Muscle layer of duodenum (tissue), 2 donors: Measurements from ENCODE around the gene DUOX1.

ENCODE experiments used
- H3K27ac ChIP-seq: one replicate; pipeline ENCODE4 v1.7.0; 2013; ENCODE audit warnings: mild to moderate bottlenecking, low read length
- H3K27me3 ChIP-seq: one replicate; pipeline ENCODE4 v1.7.0; 2013; ENCODE audit warnings: low read depth, mild to moderate bottlenecking, control low read depth, low read length
- H3K36me3 ChIP-seq, 2 donors: one replicate each; pipeline ENCODE4 v1.7.0; 2013; ENCODE audit warnings: low read length in 2 of 2, control low read depth in 1 of 2, mild to moderate bottlenecking in 1 of 2; ENCODE audit not compliant: insufficient read depth in 2 of 2, control insufficient read depth in 1 of 2
- H3K4me1 ChIP-seq, 2 donors: one replicate each; pipeline ENCODE4 v1.7.0; 2013; ENCODE audit warnings: low read length in 2 of 2, mild to moderate bottlenecking in 2 of 2, control low read depth in 1 of 2, moderate library complexity in 1 of 2; ENCODE audit not compliant: insufficient read depth in 2 of 2, control insufficient read depth in 1 of 2
- H3K4me3 ChIP-seq, 2 donors: one replicate each; pipeline ENCODE4 v1.7.0; 2013; ENCODE audit warnings: low read length in 2 of 2, low read depth in 1 of 2, mild to moderate bottlenecking in 1 of 2
- H3K9me3 ChIP-seq, 2 donors: one replicate each; pipeline ENCODE4 v1.7.0; 2013; ENCODE audit warnings: low read length in 2 of 2, control low read depth in 1 of 2, mild to moderate bottlenecking in 1 of 2; ENCODE audit not compliant: control insufficient read depth in 1 of 2
- donor health status: healthy.

The DUOX1 gene

DNA sequence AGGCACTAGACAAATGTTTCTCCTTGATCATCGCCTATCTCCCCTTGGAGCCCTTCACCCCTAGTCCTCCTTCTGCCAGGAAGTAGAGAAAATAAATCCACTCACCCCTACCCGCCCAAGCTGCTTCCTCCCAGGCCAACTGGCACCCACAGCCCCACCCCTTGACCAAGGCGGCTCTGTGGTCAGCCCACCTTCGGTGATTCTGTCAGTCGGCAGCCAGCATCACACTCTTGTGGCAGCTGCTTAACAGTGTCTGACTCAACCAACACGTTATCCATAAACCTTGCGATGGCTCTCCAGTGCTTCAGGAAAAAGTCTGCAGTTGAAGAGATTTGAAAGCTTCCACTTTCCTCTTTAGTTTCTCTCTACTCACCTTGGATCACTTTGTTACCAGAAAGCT lies 50.4 kb downstream of the DUOX1 start:
- Histone ChIP-seq H3K27ac (no peak overlapping the region), H3K27me3 (no peaks in the 10 kb centered on the region), H3K4me3 (no peak overlapping the region), H3K36me3 (peaks cover under 1 to 4% of the 10 kb centered on the region in 2 donors), H3K9me3 (no peaks in the 10 kb centered on the region), H3K4me1 (no peaks in the 10 kb centered on the region)

DNA sequence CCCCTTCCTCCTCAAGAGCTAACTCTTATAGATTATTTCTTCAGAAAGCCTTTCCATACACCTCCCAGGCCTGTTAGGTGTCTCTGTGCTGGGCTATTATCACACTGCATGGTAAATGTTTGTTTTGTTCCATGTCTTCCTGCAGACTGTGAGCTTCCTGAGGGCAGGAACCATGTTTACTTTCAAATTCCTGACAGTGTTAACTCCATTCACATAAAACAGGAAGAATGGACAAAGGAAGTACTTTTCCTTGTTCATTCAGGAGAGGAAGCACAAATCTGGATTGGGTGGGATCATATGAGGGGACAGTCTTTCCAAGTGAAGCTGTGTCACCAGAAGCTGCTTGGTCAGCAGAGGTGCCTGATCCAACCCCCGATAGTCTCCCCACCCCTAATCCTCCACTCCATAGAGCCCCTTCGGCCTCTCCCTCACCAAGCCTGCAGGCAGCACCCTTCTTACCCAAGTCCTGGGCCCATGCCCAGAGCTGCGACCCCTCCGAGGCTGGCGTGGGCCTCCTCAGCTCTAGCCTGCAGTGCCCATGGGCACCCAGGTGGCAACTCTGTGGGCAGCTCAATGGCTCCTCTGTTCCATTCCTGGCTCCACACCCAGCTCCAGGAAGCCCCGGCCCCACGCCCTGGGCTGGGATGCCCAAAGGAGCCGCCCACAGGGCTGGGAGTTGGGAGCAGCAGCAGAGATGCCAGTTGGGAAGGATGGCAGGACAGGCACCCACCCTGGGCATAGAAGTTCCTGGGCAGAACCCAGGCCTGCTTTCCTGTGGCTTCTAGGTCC lies 51.0 kb downstream of the DUOX1 start:
- Histone ChIP-seq H3K27ac (no peak overlapping the region), H3K9me3 (no peaks in the 10 kb centered on the region), H3K4me3 (no peak overlapping the region), H3K4me1 (no peaks in the 10 kb centered on the region), H3K36me3 (peaks cover 0 to 4% of the 10 kb centered on the region in 2 donors), H3K27me3 (no peaks in the 10 kb centered on the region)

DNA sequence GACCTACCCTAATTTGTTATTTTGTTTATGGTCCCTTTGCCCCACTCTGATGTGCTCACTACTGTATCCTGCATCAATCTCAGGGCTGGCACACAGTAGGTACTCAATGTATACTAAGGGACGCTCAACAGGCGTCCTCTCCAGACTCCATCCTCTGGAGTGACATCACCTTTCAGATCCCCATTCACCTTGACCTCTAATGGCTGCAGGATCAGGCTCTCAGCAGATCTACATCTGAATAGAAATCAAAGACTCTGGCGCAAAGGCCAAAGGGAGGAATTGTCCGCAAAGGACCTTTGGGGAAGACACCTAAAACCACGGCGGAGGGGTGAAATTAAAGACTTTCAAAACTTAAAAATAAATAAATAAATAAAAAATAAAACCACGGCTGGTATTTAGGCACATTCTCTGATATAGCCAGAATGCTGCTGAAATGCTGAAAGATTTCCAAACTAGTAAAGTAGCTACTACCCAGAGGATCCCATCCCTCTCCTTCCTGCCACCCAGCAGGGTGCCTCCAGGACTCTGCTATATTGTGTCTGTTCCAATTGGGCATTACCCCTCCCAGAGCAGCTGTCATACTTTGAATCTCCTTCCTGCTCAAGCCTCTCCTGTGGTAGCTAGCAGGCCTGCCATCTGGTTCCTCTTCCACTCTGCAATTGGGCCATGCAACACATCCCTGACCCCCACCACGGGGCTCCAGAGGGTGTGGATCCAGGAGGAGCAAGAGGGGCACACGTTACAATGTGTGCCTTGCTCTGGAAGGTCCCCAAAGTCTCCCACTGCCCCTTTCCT lies 51.9 kb downstream of the DUOX1 start:
- Histone ChIP-seq H3K4me1 (peaks cover 0 to 3% of the 10 kb centered on the region in 2 donors), H3K27ac (no peak overlapping the region), H3K36me3 (no peaks in the 10 kb centered on the region), H3K4me3 (no peak overlapping the region), H3K27me3 (no peaks in the 10 kb centered on the region), H3K9me3 (no peaks in the 10 kb centered on the region)

DNA sequence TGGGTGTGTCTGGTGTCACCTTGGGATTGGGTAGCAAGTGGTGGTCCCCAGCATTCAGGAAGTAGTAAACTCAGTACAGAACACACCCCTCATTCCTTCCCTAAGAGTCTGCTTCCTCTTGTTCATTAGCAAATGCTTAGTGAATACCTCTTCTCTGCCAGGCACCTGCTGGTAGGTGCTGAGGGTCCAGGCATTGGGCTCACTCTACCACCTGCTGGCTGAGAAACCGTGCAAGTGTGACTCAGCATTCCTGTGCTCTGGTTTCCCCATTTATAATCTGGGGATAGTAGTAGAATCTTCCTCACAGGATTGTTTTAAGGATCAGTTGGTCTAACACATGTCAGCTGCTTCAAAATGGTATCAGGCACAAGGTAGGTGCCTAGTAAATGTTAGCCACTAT lies 53.2 kb downstream of the DUOX1 start:
- H3K27me3 ChIP-seq, result no peaks in the 10 kb centered on the region
- H3K36me3 ChIP-seq, result no peaks in the 10 kb centered on the region
- no peak overlapping the region for H3K4me3 ChIP-seq
- no peaks in the 10 kb centered on the region for H3K9me3 ChIP-seq
- no peak overlapping the region for H3K27ac ChIP-seq
- peaks cover 0 to 6% of the 10 kb centered on the region in 2 donors for H3K4me1 ChIP-seq

DNA sequence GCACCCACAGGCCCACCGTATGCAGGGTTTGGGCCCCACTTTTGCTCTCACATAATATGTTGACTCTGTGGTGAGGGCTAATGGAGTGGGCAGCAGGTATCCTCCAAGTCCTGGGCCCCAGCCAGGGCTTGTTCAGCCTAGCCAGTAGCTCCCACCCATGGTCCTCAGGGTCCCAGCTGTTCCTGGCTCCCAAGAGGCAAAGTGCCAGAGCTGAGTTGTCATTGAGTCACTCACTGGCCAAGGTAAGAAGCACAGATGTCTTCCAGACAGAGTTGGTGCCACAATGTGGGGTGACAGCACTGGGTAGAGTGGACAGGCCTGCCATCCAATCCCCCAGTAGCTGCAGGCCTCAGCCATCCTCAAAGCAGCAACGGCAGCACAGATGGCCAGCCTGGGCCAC lies 53.7 kb downstream of the DUOX1 start:
- H3K27ac ChIP-seq, result no peak overlapping the region
- no peaks in the 10 kb centered on the region for H3K9me3 ChIP-seq
- peaks cover 0 to 6% of the 10 kb centered on the region in 2 donors for H3K4me1 ChIP-seq

DNA sequence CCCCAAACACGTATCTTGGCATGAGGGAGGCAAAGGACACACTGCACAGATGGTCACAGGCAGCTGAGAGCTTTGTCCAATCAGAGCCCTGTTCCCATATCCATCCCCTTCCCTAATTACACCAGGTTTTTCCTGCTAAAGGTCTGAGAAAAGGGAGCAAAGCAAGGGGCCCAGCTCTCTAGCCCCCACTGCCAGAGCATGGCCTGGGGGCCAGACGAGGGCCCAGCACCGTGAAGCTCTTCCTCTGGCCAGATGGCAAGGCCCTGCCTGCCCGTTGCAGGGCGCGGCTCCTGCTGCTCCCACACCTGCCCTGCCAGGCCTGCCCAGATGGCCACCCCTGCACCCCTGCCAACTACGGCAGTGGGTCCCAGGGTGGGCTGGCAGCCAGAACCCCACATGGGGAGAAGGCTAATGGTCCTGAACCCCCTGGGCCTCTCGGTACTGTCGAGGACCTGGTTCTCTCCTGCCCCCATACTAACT lies 54.8 kb downstream of the DUOX1 start:
- no peaks in the 10 kb centered on the region for H3K9me3 ChIP-seq
- H3K4me3 ChIP-seq, result no peak overlapping the region
- no peaks in the 10 kb centered on the region for H3K36me3 ChIP-seq
- no peaks in the 10 kb centered on the region for H3K27me3 ChIP-seq
- peaks cover 0 to 6% of the 10 kb centered on the region in 2 donors for H3K4me1 ChIP-seq
- no peak overlapping the region for H3K27ac ChIP-seq

More for the DNA sequence above, 53.7 kb downstream of the DUOX1 start:
- no peaks in the 10 kb centered on the region for H3K36me3 ChIP-seq
- H3K27me3 ChIP-seq, result no peaks in the 10 kb centered on the region
- H3K4me3 ChIP-seq, result no peak overlapping the region

DNA sequence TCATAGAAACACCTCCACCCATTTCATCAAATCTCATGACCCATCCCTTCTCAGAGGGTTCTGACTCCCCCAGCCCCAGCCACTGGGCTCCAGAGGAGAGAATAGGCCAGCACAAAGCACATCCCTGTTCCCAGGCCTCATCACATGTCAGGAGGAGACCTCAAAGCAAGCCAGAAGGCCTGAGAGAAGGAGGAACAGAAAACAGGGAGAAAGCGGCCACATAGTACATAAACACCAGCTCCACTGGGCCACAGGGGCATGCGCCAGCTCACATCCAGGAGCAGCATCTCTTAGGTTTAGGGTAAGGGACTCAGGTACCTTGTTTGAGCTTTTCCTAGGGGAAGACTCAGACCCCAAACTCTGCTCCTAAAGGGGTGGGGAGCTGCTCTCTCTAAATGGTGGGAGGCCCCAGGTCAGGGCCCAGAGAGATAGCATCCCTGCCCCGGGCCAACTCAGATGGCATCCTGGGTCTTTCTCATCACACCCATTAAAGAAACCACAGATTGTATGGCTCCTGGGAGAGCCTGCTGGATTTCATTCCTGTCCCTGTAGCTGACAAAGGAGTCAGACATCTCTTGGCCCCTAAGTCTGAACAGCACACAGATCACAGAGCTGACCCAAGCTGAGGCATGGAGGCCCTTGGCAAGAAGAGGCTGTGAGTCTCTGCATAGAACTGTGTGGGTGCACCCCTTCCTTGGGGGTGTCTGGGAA lies 55.4 kb downstream of the DUOX1 start:
- Histone ChIP-seq H3K36me3 (no peaks in the 10 kb centered on the region), H3K9me3 (no peaks in the 10 kb centered on the region), H3K27ac (no peak overlapping the region), H3K4me3 (no peak overlapping the region), H3K4me1 (peaks cover 0 to 6% of the 10 kb centered on the region in 2 donors), H3K27me3 (no peaks in the 10 kb centered on the region)

DNA sequence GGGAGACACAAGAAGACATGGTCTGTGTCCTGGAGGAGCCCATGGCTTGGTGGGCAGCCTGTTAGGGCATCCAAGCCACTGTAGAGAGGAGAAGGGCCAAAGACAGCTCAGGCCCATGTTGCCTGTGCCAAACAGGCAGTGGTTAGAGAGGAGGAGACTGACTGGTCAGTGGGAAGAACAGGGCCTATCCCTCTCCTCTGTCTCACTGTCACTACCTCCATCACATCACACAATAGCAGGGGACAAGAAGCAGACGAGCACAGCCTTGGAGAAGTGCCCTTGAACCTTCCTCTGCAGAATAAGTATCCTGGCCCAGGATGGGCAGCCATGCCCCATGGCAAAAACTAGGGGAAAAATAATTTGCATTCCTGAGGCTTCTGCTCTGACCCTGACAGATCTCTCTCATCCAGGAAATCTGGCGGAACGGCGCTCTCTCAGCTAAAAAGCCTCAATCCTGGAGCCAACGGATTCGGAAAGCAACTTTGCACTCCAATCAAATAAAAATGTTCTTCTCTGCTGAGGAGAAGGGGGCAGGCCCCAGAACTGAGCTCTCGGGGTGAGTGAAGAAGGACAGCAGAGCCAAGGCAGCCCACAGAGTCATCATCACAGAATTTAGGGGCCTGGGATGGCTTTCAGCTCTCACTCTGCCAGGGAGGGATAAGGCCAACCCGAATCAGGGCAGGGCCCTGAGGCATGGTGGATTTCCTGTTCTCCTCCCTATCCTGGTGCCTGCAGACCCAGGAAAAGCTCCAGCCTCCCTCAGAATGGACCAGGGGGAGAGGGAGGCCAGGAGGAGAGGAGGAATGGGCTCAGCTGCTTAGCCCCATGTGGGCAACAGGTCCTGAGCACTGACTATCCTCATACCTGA lies 56.3 kb downstream of the DUOX1 start:
- Histone ChIP-seq H3K9me3 (no peaks in the 10 kb centered on the region), H3K27ac (peak overlapping the region; percentile 39), H3K4me3 (peak overlapping the region; percentile 59 to 64), H3K36me3 (no peaks in the 10 kb centered on the region), H3K27me3 (no peaks in the 10 kb centered on the region), H3K4me1 (peaks cover 0 to 6% of the 10 kb centered on the region in 2 donors)

DNA sequence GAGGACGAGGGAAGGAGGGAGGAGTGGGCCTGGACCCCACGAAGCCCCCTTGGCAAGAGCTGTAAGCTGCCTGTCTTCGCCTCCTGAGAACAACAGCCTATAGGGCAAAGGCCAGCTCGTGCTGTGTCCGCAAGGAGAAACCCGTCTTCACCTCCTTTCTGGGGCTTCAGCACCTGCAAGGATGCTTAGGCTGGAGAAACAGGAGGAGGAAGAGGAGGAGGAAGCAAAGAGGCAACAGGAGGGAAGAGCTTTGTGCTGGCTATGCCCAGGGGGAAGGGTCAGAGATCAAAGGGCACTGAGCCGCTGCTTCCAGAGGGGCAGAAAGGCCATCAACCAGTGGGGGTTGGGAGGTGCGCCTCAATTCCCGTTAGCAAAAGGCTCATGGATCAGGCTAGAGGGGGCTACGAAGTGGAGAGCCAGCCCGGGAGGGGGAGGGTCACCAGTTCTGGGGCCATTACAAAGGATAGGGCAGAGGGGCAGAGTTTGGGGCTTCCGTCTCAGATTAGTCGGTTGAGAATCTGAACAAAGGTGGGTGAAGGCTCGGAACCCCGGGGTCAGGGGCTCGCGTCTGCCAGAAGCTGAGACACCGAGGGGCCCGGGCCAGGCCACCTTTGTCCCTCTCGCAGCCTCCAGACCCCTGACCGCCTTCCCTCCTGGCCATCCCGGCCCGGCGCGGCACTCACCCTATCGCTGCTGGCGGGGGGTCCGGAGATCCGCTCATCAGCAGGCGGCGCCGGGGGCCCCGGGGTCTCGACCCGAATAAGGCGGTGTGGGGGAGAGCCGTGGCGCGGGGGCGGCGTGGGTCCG lies 57.2 kb downstream of the DUOX1 start:
- no peaks in the 10 kb centered on the region for H3K36me3 ChIP-seq
- H3K27me3 ChIP-seq, result no peaks in the 10 kb centered on the region
- peaks cover 0 to 6% of the 10 kb centered on the region in 2 donors for H3K4me1 ChIP-seq
- H3K4me3 ChIP-seq, result peak overlapping the region; percentile 59 to 64
- no peaks in the 10 kb centered on the region for H3K9me3 ChIP-seq
- H3K27ac ChIP-seq, result peak overlapping the region; percentile 39

DNA sequence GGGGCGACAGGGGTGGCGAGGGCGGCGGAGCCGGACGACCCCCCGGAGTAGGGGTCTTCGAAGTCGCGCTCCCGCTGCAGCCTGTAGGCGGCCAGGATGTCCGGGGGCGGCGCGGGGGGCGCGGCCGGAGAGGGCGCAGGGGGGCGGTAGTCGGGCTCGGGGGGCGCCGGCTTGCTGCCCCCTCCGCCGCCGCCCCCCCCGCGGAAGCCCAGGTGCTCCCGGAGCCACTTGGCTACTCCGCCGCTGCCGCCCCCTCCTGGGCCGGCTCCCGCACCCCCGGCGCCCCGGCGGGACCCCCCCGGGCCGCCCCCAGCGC lies 57.7 kb downstream of the DUOX1 start:
- Histone ChIP-seq H3K4me1 (peaks cover 0 to 6% of the 10 kb centered on the region in 2 donors), H3K4me3 (peak overlapping the region in 1 of 2 donors; percentile 64), H3K27ac (no peak overlapping the region), H3K36me3 (no peaks in the 10 kb centered on the region), H3K9me3 (no peaks in the 10 kb centered on the region), H3K27me3 (no peaks in the 10 kb centered on the region)
